Suprapubic skin (tissue), 4 donors: ENCODE results near the gene SULF2.

Experiments used
- CTCF ChIP-seq, 2 donors: fragments of 200-600 bp in 1 of 2; fragments of 450-650 bp in 1 of 2; sonication (generic) in 1 of 2; IDR thresholded peaks; one replicate each; pipeline ENCODE4 v1.5.1; 2016 to 2019; ENCODE audit warnings: antibody characterized with exemption in 2 of 2, mild to moderate bottlenecking in 1 of 2, moderate library complexity in 1 of 2
- POLR2A ChIP-seq, 2 donors: fragments of 450-650 bp; IDR thresholded peaks; one replicate each; pipeline ENCODE4 v1.6.1; 2017; ENCODE audit warnings: antibody characterized with exemption in 2 of 2, mild to moderate bottlenecking in 2 of 2, moderate library complexity in 2 of 2
- POLR2AphosphoS5 ChIP-seq, 3 donors: sonication (generic); formaldehyde crosslinking; IDR thresholded peaks; one replicate each; pipeline ENCODE4 v1.6.1; 2017; ENCODE audit warnings: antibody characterized with exemption in 3 of 3

- TF ChIP-seq CTCF (IDR thresholded peaks at IDR 0.05) (no peak), POLR2AphosphoS5 (IDR thresholded peaks at IDR 0.05) (no peak), POLR2A (IDR thresholded peaks at IDR 0.05) (no peak)
Observed at GRCh38 chr20:47718398-47718797, 66.9 kb downstream of the SULF2 start.
